Right atrium auricular region (tissue), 2 donors: Measurements from ENCODE around the gene CTTN. TPM values are rescaled to one million over a fixed set of nuclear protein-coding genes. Genes with fewer than 3 reads are reported as not detected.

ENCODE experiments used
- DNase-seq: peaks from one replicate; pipeline ENCODE4 v3.0.0-alpha.2; 2019; ENCODE audit warnings: low spot score
- H3K27ac ChIP-seq, 2 donors: fragments of 200-600 bp; sonication (generic); 1 replicate in 1 of 2; 2 replicates in 1 of 2; pipeline ENCODE4 v1.5.1; 2016 to 2019
- H3K27me3 ChIP-seq, 2 donors: fragments of 200-600 bp; sonication (generic); one replicate each; pipeline versions ENCODE4 v1.5.1 to v1.6.0; 2017 to 2019
- H3K36me3 ChIP-seq: fragments of 200-600 bp; sonication (generic); one replicate; pipeline ENCODE4 v1.5.1; 2016
- H3K4me1 ChIP-seq, 2 donors: fragments of 200-600 bp; sonication (generic); one replicate each; pipeline versions ENCODE4 v1.5.1 to v1.6.0; 2017 to 2019
- H3K4me3 ChIP-seq, 2 donors: fragments of 200-600 bp; sonication (generic); 1 replicate in 1 of 2; 2 replicates in 1 of 2; pipeline ENCODE4 v1.5.1; 2017 to 2019; ENCODE audit warnings: mild to moderate bottlenecking in 1 of 2, moderate library complexity in 1 of 2
- H3K9me3 ChIP-seq, 2 donors: fragments of 200-600 bp; sonication (generic); one replicate each; pipeline ENCODE4 v1.5.1; 2019
- CTCF ChIP-seq, 2 donors: fragments of 200-600 bp; sonication (generic); IDR thresholded peaks; one replicate each; pipeline ENCODE4 v1.5.1; 2019; ENCODE audit warnings: antibody characterized with exemption in 2 of 2
- total RNA-seq, 2 donors: library from RNA; depleted of rRNA; stranded (reverse); fragments of >200 nt; gene quantifications; one replicate each; pipeline ENCODE4 v1.1.0, GENCODE V29; 2016

CTTN gene
- total RNA-seq, 2 donors from 2014 or later, result 67.0 to 99.2 TPM

- Histone ChIP-seq H3K4me1 (no peaks in the 10 kb centered on the region), H3K4me3 (no peak overlapping the region), H3K27ac (no peak overlapping the region), H3K9me3 (no peaks in the 10 kb centered on the region), H3K36me3 (peaks cover 46% of the 10 kb centered on the region), H3K27me3 (no peaks in the 10 kb centered on the region)
- TF ChIP-seq CTCF (IDR thresholded peaks at IDR 0.05), result no peak
- DNase-seq, result no peak
These were observed 45.0 kb upstream of the CTTN start for GRCh38 chr11:70353329-70353728.

- DNase-seq, result no peak
- no peaks in the 10 kb centered on the region for H3K27me3 ChIP-seq
- H3K36me3 ChIP-seq, result peaks cover 39% of the 10 kb centered on the region
- no peak for TF ChIP-seq CTCF (IDR thresholded peaks at IDR 0.05)
- H3K9me3 ChIP-seq, result no peaks in the 10 kb centered on the region
- H3K27ac ChIP-seq, result no peak overlapping the region
- H3K4me3 ChIP-seq, result no peak overlapping the region
- H3K4me1 ChIP-seq, result no peaks in the 10 kb centered on the region
These were observed 44.3 kb upstream of the CTTN start for GRCh38 chr11:70353900-70354568.

GRCh38 chr11:70354629-70355028, 43.7 kb upstream of the CTTN start:
- Histone ChIP-seq H3K4me1 (no peaks in the 10 kb centered on the region), H3K36me3 (peaks cover 36% of the 10 kb centered on the region), H3K27ac (no peak overlapping the region), H3K27me3 (no peaks in the 10 kb centered on the region), H3K4me3 (no peak overlapping the region), H3K9me3 (no peaks in the 10 kb centered on the region)
- TF ChIP-seq CTCF (IDR thresholded peaks at IDR 0.05), result no peak
- no peak for DNase-seq

- TF ChIP-seq CTCF (IDR thresholded peaks at IDR 0.05), result no peak
- peaks cover 57% of the 10 kb centered on the region for H3K36me3 ChIP-seq
- no peaks in the 10 kb centered on the region for H3K27me3 ChIP-seq
- H3K27ac ChIP-seq, result no peak overlapping the region
- no peak for DNase-seq
- no peaks in the 10 kb centered on the region for H3K4me1 ChIP-seq
- no peak overlapping the region for H3K4me3 ChIP-seq
- no peaks in the 10 kb centered on the region for H3K9me3 ChIP-seq
These were observed 39.6 kb upstream of the CTTN start for GRCh38 chr11:70358753-70359152.

- Histone ChIP-seq H3K4me3 (no peak overlapping the region), H3K9me3 (no peaks in the 10 kb centered on the region), H3K36me3 (peaks cover 52% of the 10 kb centered on the region), H3K4me1 (no peaks in the 10 kb centered on the region), H3K27me3 (no peaks in the 10 kb centered on the region), H3K27ac (no peak overlapping the region)
- DNase-seq, result no peak
- TF ChIP-seq CTCF (IDR thresholded peaks at IDR 0.05), result no peak
These were observed 38.7 kb upstream of the CTTN start for GRCh38 chr11:70359451-70360205.
